Activated CD4-positive, alpha-beta T cell treated with anti-CD3 and anti-CD28 coated beads, Interleukin-2, amount 50 U/mL, for 4 hours (primary cell): Measurements from ENCODE around the gene ZNF513.
"Not testable (repeated sequence)": the region's sequence is repeated elsewhere in the genome, so short reads cannot be mapped to it uniquely, and the experiment has no call there.

ENCODE experiments used
- DNase-seq, 2 experiments: peaks; one replicate each; pipeline ENCODE4 v3.0.0-alpha.2; 2020

The ZNF513 gene, protein sequence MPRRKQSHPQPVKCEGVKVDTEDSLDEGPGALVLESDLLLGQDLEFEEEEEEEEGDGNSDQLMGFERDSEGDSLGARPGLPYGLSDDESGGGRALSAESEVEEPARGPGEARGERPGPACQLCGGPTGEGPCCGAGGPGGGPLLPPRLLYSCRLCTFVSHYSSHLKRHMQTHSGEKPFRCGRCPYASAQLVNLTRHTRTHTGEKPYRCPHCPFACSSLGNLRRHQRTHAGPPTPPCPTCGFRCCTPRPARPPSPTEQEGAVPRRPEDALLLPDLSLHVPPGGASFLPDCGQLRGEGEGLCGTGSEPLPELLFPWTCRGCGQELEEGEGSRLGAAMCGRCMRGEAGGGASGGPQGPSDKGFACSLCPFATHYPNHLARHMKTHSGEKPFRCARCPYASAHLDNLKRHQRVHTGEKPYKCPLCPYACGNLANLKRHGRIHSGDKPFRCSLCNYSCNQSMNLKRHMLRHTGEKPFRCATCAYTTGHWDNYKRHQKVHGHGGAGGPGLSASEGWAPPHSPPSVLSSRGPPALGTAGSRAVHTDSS

DNA sequence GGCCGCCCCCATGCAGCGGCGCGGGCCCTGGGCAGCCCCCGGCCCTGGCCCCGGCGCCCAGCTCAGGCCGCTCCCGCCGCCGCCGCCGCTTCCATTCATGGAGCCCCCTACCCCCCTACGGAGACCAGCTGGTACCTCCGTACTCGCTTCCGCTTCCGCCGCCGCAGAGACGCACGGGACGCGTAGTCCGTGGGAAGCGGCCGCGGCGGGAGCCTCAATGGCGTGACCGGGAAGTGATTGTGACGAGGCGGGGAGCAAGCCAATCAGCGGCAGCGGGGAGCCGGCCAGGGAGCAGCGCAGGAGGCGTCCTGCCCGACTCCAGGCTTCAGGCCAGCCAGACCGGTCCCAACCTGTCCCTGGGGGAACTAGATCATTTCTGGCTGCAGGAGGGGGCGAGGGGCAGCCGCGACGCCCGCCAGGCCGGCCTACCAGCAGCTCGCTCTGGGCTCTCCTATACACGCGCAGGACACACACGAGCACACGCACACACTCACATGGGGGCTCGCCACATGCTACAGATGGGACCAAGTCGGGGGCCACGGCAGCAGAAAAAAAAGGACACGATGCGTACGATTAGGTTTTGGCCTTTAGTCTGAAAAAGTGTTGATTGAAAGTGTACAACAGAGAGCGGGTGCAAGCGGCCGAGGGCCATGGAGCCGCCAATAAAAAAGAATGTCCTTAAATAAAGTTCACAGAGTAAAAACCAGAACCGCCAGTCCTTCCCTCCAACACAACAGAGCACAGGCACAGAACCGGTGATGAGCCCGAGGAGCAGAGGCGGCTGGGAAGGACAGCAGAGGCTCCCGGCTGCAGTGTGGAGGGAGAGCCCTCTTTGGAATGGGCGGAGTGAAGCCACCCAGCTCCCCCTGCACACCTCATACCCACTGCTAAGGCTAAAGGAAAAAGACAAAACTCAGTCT lies at the start of gene ZNF513:
Gene ZNF513 (minus strand): TSS at position 109 of the 920 bp plus-strand sequence. CDS start 208 bp downstream, outside the sequence.
- DNase-seq, result peak; percentile 79 to 83

- DNase-seq, result peak; percentile 27 to 39
Observed at GRCh38 chr2:27428978-27429541, 48.5 kb upstream of the ZNF513 start.

DNA sequence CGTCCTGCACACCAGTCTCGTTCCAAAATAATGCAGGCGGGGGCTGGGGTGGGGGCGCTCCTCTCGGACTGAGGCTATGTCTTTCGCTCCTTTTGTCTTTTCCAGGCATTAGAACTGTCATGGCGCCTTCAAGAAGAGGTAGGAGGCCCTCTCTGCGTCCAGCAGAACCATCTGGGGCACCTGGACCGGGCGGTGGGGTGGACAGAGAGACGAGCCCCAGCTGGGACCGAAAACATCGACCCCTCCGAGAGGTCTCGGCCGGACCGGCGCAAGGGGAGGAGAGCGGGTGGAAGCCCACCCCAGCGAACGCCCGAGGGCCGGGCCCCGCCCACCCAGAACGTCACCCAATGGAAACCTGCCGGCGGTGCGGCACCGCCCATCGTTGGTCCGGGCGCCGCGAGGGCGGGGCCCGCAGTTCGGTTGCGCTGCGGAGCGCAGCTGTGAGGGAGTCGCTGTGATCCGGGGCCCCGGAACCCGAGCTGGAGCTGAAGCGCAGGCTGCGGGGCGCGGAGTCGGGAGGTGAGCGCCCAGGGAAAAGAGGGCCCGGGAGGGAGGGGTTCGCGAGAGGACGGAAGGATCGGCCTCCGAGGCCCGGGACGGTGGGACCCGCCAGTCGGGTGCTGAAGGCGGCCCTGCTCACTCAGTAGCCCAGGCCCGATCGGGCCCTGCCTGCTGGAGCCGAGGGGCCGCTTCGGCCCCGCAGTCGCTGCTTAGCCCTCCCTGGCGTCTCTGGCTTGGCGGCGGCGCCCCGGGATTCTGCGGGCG lies 47.9 kb upstream of the ZNF513 start, which contains the start of gene NRBP1:
Gene NRBP1 (plus strand): TSS at position 419 of the 765 bp plus-strand sequence. CDS start 4,643 bp downstream, outside the sequence.
- peak; percentile 88 to 89 for DNase-seq

DNA sequence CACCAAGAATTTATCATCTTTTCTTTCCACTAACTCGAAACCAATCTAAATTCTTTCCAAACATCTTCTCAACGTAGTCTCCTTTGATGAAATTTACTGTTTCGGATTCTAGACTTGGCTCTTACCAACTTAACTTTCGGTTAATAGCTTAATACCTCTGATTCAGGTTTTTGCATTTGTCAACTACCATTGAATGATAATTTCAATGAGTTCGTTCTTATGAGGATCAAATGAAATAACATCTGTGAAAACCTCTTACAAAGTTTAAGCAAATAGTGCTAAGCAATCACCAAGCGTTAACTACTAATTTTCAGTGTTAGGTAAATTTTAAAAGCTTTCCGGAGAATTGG lies 47.3 kb upstream of the ZNF513 start:
- DNase-seq, result no peak

GRCh38 chr2:27425039-27425438 lies 44.5 kb upstream of the ZNF513 start:
- DNase-seq, result not testable (repeated sequence)

DNA sequence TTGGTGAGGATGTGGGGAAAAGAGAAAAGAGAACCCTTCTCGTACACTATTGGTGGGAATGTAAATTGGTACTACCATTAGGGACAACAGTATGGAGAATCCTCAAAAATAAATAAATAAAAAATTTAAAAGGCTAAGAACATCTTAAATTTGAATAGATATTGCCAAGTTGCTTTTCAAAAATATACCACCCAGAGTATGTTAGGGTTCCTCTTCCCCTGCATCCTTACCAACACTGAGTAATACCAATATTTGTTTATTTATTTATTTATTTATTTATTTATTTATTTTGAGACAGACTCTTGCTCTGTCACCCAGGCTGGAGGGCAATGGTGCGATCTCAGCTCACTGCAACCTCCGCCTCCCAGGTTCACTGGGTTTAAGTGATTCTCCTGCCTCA lies 42.4 kb upstream of the ZNF513 start:
- no peak for DNase-seq

DNA sequence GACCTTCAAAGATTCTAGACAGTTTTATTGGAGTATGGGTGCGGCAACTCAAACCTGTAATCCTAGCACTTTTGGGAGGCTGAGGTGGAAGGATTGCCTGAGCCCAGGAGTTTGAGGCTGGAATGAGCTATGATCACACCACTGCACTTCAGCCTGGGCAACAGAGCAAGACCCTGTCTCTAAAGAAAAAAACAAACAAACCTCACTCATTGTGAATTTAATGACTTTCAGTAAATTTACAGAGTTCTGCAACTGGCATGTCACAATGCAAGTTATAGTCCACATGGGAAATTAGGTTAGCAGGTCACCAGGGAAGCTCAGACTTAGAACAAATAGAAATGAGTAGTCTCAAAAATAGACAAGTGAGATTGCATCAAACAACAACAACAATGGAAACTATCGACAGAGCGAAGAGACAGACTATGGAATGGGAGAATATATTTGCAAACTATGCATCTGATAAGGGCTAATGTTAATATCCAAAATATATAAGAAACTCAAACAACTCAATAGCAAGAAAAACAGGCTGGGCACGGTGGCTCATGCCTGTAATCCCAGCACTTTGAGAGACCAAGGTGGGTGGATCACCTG lies 41.2 kb upstream of the ZNF513 start:
- DNase-seq, result no peak

DNA sequence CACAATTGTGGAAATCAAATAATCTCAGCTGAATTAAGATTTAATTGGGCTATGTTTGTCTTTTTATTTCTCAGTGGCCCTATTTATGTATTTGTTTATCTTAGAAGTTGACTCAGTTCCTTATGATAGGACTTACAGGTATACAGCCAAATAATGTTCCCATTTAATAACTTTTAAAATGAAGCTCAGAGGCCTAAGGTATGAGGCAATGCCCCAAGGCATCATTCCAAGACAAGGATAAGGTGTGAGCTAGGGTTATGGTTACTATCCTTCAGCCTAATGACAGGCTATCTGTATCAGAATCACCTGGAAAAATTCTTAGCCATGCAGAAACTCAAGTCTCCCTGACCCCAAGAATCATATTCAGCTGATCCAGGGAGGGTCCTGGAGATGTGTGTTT lies 40.5 kb upstream of the ZNF513 start:
- no peak for DNase-seq

- DNase-seq, result no peak
Observed at GRCh38 chr2:27416151-27416550, 35.6 kb upstream of the ZNF513 start.

GRCh38 chr2:27412419-27413152 lies 32.1 kb upstream of the ZNF513 start:
- no peak for DNase-seq

DNA sequence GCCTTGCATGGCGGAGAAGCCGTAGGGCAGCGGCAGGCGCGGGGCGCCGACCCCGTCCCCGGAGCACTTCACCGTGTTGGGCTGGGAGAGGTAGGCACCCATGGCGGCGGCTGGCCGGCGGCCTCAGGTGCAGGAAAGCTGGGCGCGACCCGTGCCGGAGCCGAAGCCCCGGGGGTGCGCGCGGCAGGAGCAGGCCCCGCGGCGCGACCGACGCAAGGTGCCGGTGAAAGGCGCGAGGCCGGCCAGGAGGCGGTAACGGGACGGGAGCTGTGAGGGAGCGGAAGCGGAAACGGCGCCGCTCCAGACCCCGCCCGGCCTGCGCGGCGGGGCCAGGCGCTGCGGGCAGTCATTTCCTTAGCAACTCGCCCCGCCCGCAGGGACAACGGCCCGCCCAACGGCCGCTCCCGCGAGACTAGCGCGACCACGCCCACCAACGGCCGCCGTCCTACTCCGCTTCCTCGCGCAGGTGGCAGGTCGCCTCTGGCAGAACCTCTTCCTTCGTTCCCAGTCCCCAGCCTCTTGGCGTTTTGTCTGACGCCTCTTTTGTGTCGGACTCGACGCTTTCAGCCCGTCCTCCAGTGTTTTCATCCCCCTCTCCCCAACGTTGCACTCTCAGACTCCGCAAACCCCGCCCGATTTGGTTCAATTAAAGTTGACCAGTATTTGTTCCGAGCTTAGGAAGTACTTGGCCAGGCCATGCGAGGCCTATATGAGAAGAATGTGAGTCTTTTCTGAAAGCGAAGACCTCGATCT lies 29.0 kb upstream of the ZNF513 start, which contains the start of gene PPM1G:
Gene PPM1G (minus strand): TSS at position 271 of the 753 bp plus-strand sequence. CDS start 169 bp downstream, at position 102.
- peak; percentile 94 to 96 for DNase-seq

DNA sequence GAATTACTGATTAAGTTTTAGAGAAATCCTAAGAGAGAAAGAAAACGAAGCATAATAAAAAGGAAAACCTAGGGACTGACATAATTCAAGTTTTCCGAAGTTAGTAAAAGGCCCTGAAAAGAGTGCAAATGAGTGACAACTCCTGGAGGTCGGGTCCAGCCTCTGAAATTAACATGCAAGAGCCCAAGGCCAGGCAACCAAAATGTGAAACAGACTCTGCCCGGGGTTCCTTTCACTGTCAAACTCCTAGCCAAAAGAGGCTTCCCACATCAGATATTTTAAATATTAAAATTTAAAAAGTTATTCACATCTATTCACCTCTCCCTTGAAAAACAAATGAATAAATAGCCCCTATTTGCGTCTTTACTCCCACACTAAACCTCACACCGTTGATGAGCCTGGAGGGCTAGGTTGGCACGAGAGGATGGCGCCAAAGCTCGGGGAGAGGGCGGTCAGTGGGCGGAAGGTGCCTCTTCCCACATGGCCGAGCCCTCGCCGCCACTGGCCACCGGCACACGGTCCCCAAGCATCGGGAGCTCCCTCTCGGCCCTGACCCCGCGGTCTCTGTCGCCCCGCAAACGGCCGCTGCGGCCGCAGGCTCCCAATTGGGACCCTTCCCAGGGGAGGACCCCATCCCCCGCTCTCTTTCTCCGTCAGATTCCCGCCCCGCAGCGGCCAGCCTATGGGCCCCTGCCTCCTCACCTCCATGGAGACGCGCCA lies 28.2 kb upstream of the ZNF513 start:
- peak in 1 of 2 experiments; percentile 9 for DNase-seq

DNA sequence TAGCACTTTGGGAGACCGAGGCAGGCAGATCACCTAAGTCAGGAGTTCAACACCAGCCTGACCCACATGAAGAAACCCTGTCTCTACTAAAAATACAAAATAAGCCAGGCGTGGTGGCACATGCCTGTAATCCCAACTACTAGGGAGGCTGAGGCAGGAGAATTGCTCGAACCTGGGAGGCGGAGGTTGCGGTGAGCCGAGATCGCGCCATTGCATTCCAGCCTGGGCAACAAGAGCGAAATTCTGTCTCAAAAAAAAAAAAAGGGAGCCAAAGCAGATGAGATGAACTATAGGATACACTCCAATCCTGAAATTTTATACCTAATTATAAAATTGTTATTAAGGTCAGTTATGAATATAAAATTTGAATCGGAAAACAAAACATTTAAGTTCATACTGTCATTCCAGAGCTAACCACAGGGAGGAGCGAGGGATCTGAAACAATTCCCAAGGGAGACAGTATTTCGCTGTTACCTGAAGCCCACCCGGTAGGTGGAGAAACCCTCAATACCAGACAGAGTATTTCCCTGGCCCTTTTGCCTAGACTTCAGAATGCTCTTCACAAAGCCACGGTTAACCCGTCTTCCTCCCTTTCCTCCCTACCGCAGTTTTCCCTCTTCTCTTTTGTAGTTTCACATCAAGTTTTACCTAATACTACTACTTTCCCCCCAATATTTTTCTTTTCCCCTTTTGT lies 27.4 kb upstream of the ZNF513 start:
- DNase-seq, result no peak

DNA sequence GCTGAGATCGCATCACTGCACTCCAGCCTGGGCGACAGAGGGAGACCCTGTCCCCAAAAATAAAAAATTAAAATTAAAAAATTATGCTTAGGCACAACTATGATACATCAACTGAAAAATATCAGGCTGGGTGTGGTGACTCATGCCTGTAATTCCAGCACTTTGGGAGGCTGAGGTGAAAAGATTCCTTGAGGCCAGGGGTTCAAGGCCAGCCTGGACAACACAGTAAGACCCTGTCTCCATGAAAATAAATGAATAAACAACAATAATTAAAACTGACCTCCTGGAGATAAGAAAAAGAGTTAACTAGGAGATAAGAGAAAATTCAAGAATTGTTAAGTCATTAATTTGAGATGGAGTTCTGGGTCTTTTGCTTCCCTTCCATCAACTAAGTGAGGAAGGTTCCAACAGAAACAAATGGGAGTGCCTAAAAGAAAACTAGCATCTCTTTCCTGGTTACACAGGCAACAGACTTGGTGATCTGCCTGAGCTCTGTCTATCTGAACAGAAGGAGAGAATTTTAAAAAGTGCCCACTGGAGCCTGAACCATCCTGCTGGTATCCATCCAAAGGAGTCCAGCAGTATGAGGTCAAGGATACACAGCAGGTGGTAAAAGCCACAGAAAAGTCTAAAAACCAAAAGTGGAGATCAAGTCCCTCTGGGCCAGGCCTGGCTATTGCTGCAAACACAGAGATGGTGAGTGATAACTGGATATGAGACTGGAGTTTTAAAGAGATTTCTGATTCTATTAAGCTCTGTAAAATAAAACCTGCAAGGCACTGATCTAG lies 20.0 kb upstream of the ZNF513 start:
- DNase-seq, result no peak

- no peak for DNase-seq
Observed at GRCh38 chr2:27398962-27399361, 18.4 kb upstream of the ZNF513 start.

GRCh38 chr2:27393225-27393624 lies 12.7 kb upstream of the ZNF513 start:
- DNase-seq, result no peak

DNA sequence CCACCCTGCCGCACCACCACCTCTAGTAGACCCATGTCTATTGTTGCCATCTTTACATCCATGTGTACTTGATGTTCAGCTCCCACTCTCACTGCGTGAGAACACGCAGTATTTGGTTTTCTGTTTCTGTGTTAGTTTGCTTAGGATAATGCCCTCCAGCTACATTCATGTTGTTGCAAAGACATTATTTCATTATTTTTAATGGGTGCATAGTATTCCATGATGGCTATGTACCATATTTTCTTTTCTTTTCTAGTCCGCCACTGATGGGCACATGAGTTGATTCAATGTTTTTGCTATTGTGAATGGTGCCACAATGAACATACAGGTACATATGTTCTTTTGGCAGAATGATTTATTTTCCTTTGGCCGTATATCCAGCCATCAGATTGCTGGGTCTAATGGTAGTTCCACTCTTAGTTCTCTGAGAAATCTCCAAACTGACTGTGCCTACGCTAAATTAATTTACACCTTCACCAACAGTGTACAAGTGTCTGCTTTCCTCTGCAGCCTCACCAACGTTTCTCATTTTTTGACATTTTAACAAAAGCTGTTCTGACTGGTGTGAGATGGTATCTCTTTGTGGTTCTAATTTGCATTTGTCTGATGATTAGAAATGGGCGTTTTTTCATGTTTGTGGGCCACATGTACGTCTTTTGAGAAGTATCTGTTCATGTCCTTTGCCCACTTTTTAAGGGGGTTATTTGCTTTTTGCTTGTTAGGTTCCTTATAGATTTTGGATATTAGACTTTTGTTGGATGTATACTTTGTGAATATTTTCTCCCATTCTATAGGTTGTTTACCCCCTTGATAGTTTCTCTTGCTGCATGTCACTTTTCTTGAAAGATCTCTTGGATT lies 10.5 kb upstream of the ZNF513 start:
- no peak for DNase-seq
